LHCN-M2 (cell line): ENCODE results near the gene ERC2. TPM values are rescaled to one million over a fixed set of nuclear protein-coding genes. Genes with fewer than 3 reads are reported as not detected.
A peak's percentile ranks its signal among the peaks of the same experiment; 100 is the strongest.

Experiments
- DNase-seq: peaks from one replicate; pipeline ENCODE4 v3.0.0-alpha.2; 2012; ENCODE audit warnings: low read depth
- total RNA-seq: library from RNA; depleted of rRNA; stranded (reverse); fragments of >200 nt; gene quantifications from 2 replicates; pipeline ENCODE4 v1.2.3, GENCODE V29; 2014

Gene ERC2
- total RNA-seq, 1 experiment from 2014 or later: 0.11 TPM

DNA sequence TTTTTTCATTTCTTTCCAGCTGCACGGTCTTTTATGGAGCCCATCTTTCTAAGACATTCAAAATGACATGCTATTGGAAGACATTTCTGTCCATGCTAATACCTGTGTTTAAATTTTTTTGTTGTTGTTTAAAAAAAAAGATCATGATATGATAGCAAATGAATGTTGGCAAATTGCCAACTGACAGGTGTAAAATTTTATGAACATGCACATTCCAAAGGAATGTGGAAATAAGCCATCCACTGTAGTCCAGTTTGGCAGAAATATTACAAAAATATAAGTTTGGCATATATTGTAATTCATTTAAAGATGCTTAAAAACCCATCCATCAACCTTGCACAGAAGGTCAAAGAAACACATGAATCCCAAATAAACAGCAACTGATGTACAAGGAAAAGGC lies 905.6 kb downstream of the ERC2 start:
- no peak for DNase-seq

DNA sequence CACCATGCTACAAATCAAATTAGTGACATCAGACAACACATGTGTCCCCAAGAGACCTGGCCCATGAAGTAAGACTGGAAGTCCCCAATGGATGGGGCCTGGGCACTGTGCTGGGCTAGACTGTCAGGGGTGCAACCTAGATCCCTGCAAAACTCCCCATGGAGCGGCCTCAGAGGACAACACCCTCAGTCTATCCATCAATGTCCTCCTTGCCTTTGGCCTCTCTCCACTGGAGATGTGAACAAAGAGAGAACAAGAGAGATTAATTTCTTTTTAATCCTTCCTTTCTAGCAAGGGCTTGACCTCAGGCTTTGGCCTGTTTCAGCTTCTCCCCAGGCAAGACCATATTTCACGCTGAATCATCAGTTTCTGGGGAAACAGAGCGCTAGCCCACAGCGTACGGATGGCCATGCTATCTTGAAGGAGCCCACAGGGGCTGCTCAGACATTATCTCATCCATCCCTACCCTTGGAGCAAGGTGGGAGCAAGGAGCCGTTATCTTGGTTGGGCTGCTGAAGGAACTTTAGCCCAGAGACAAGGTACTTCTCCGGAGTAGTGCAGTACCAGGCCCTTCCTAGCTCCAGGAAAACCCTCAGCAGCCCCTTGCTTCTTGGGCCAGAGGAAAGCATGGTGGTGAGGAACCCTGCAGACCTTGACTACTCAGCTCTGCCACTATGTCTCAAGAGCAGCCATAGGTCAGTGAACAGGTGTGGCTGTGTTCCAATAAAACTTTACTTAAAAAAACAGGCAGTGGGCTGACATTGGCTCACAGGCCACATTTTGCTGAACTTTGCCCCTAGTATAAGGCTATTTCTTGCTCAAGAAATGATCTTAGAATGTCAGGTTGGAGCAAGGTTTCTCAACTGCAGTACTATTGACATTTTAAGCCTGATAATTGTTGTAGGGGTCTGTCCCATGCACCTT lies 908.5 kb downstream of the ERC2 start:
- DNase-seq: no peak

DNA sequence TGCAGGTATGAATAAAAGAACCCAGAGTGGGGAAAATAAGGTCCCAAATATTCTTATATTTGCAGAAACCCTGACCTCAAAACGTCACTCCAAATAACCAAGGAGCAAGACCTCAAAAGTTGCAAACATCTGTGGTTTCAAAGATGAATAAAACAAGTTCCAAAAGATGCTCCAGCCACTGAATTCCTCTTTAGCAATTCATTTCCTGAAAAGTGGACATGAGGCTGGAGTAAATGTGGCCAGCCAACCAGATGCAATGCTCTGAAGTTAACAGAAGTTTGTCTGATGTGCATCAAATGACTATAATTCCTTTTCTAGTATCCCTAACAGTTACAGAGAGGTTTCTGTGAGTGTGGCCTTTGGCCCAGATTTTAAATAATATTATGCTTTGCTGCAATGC lies 910.0 kb downstream of the ERC2 start:
- peak; percentile 7 for DNase-seq

DNA sequence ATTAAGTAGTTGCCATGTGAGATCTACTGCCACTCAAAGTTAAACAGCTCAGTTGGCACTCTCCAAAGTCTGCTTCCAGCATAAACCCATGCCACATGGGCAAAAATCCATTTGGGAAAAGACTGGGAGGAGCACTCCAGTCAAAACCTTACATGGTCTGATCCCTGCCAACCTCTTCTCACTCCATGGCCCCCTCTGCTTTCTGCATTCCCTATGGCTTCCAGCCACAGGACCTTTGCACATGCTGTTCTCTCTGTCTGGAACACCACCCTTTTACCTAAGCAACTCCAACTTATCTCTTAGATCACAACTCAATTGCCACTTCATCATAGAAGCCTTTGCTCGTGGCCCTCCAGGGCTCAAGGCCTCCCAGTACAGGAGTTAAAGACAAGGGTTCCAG lies 910.7 kb downstream of the ERC2 start:
- DNase-seq: no peak

DNA sequence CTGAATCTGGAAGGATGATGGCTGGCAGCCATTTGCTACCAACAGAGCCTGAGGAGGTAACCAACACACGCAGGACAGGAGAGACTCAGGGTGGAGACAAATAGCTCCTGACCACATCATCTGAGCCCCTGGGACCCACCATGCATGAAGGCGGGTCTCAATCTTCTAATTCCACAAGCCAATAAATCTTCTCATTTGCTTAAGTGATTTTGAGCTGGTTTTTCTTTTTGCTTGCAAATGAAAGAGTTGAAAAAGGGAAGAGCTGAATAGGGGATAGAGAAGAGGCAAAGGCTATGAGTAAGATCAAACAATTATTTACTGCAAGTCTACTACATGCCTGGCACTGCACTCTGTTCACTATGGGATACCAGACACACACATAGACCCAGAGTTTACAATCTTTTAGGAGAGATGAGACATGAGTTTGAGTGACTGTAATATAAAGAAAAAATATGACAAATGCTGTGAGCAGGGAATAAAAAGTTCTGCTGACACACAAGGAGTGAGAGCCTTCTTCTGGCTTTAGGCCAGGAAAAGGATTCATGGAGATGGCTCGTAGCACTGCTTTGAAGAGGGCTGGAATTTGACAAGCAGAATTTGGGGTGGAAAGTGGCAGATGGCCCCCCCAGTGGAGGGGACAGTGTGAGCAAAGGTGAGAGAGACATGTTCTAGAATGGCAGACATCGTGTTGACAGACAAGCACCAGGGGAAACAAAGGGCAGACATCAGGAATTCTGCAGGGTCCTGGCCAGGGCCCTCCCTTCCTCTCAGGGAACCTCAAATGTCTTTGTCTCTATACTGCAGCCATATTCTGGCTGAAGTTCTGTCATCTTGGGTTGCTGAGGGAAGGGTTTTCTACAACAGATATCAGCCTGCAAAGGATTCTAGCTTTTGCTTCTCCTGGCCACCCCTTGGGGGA lies 911.4 kb downstream of the ERC2 start:
- peak; percentile 15 for DNase-seq

DNA sequence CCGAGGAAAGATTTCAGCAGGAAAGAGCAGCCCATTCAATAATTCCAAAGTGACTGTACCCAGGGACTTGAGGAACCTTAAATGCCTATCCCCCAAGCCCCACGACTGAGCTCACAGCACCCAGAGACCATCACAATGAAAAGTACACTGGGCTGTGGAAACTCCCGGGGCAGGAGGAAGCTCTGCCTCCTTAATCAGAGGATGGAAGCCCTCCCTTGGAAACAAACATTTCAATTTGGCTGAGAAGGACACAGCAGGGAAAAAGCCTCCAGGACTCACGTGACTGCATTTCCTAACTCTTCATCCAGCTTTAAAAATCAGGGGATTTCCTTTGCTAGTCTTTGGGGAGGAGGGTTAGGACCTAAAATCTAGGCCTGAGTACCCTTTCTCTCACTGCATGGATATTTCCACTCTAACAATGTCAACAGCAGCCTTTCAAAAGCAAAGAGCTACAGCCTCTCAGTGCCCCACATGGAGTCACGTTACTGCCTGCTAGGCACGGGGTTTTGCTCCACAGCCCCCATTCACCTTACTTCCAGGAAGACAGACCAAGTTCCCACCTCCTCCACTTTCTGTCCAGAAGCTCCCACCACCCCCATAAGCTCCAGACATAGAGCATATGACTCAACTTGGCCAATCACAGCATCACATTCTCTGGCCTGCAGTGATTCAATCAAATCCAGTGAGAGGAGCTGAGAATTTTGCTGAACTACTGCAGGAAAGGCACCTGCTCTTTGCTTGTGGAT lies 912.2 kb downstream of the ERC2 start:
- no peak for DNase-seq

DNA sequence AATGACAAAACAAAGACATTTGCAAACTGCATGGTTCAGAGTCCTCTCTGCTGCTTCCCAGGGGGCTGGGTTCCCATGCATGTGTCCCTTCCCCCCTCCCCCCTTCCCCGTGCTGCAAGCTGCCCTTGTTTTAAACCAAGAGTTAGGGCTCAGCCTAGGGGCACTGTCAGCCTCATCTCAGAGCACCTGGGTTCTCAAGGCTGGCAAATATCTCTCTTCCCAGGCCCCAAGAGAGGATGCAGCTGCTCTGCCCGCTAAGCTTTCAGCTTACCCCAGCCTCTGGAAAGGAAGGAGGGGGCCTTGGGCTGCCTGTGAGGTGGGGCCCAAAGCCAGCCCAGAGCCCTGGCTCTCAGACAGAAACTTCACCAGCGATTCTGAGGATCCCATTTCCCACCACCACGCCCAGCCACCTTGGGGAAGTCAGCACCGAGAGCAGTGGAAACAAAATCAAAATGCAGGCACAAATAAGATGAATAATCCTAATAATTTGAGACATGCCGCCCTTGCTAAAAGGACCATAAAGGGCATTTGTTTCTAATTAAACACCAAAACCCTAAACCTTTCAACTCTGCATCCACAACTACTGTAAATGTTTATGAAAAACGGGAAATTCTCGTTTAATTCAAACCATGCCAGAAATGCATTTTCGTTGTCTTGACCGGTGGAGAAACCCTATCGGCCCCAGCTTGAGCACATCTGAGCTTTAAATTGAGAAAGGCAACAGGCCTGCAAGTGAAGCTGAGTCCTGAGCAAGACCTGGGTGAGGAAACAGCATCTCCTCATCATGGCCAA lies 913.4 kb downstream of the ERC2 start:
- no peak for DNase-seq

DNA sequence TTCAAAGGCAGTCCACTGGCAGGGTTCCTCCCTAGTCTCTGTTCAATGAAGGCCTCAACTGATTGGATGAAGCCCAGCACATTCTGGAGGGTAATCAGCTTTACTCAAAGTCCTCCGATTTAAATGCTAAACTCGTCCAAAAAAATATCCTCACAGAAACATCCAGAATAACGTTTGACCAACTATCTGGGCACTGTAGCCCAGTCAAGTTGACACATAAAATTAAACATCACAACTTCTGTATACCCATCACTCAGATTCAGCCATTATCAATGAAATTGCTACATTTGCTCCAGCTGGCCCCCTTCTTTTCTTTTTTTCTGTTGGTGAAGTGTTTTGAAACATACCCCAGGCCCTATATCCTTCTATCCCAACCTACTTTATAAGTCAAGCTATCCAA lies 916.6 kb downstream of the ERC2 start:
- no peak for DNase-seq

DNA sequence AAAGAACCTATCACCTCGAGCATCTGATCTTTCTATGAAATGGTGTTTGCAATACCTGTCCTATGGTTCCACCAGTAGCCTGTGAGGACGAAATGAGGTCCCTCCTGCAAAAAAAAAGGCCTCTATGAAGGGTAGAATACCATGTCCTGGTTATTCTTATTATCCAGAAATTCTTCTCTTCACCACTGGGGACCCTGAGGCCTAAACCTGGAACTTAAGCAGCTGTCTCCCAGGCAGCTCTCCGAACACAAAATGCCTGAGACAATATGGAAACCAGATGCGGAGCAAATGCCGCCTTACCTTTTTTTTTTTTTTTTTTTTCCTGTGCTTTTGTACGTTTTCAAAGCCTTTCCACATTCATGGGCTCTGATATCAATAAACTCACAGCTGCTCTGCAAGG lies 919.1 kb downstream of the ERC2 start:
- DNase-seq: peak; percentile 34

DNA sequence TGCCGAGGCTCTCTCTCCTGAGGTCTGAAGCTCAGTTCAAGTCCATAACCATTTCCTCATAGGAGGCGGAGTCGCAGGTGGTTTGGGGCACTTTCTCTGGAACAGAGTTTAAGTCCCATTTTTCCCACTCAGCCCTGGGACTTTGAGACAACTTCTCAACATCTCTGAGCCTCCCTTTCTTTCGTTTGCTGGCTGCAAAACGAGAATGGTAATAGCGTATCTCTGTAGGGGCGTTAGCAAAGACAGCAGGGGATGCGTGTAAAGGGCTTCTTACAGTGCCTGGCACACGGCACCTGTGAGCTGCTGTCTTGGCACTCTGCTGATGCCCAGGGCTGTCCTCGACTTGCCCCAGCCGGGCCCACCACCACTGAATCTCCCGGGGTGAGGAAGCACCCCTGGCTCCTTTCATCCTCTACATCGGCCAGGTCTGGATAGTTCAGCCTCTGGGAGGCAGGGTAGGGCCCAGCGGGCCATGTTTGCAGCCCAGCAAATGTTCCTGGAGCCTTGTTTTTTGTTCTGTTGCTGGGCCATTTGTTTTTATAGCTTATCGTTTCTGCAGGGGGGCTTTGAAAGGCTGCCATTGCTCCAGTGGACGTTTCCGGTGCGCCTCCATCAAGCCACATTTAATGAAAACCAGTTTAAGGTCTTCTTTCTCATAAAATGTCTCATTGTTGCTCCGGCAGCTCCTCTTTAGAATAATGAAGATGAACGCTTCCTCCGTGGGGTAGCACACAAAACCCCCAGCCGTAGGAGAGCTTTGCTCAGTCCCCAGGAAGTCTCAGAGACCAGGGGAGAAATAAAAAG lies 921.2 kb downstream of the ERC2 start:
- DNase-seq: no peak

DNA sequence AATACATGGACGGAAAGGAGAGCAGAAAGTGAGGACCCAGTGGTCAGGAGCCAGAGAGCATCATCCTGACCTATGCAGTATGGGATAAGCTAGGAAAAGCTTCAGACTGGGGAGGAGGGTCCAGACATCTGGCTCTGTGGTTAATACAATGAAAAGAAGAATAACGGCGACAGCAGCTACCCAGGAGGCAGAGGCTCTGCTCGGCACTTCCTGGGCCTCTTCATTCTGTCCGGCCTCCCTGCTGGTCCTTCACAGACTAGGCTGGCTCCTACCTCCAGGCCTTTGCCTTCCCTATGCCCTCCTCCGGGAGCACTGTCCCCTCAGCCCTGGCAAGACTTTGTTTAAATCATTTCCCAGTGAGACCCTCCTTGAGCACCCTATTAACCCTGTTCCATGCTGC lies 922.3 kb downstream of the ERC2 start:
- no peak for DNase-seq

DNA sequence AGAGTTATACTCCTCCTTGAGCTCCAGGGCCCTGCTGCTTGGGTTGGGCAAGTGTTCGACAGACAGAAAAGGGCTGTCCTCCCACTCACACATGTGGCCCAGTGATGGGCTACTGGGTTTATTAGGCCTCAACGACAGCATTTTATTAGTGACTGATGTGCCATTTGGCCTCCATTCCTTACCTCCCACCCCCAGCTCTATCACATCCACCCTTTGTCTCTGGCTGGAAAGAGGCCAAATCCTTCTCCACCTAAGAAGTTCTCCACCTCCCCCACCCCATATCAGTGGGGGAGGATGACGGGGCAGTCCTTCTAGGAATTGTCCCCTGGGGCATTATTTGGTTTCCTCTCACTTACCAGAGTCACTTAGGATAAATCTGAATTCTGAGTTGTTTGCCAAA lies 924.0 kb downstream of the ERC2 start:
- no peak for DNase-seq

DNA sequence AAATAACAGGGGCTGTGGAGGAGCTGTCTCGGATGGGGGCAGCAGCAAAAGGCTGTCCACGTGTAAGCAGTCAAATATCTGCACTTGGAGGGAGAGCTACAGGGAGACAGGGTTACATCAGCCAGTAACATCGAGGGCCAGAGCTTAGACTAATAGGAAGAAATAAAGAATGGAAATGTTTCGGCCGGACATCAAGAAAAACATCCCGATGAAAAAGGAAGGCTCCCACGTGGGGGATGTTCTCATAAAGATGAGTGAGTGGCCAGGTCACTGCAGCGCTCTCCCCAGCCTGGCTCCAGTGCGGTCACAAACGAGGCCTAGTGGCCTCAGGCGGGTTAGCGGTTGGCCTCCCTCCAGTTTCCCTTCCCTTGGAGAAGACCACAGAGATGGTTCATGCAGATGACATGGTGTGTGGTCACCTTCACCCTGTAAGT lies 925.1 kb downstream of the ERC2 start:
- DNase-seq: no peak

DNA sequence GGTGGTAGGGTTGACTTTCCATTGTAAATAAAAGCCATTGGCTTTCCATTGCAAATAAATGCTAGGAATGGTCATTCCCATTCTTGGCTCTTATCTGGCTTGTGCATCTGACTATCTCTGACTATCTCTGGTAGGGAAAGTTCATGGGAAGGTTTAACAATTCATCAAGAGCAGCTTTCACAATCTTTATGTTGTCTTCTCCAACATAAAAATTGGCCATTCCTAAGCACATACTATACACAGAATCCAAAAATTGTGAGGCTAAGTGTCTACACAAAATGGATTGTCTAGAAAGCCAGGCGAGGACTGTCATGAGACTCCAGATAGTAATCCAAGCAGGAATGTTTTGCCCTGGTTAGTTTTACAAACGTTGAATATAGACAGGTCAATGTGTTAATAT lies 926.8 kb downstream of the ERC2 start:
- no peak for DNase-seq

DNA sequence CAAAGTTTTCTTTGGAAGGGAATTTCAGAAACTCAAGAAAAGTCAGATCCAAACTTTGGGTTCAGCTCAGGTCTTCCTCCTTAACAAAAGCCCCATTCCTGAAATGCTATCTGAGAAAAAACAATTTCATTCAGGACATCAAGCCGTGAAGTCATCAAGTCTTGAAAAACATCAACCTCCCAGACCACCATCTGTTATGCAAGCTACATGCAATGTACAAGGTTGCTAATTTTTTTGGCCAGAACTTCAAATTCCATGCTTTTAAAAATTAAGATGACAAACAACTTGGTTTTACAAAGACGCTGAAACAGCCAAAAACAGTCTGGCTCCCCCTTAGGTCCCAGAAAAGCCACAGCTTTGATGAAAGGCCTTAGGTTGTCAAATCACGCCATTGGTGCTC lies 927.3 kb downstream of the ERC2 start:
- DNase-seq: no peak

DNA sequence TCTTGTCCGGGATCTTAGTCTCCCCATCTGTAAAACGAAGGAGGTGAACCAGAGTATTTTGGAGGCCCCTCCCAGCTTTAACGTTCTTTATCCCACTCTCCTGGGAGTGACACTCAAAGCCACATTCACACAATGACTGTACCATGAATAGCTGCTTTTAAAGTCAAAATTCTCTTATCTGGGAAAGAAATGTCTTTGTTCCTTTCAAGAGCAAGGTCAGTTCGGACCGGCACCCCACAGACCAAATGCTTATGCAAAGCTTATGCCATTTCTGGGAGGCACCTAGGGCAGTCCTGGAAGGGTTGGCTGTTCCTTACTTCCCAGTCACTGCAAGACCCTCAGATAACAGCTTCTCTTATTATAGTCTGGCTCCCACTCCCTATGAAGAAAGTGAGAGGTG lies 927.7 kb downstream of the ERC2 start:
- no peak for DNase-seq

DNA sequence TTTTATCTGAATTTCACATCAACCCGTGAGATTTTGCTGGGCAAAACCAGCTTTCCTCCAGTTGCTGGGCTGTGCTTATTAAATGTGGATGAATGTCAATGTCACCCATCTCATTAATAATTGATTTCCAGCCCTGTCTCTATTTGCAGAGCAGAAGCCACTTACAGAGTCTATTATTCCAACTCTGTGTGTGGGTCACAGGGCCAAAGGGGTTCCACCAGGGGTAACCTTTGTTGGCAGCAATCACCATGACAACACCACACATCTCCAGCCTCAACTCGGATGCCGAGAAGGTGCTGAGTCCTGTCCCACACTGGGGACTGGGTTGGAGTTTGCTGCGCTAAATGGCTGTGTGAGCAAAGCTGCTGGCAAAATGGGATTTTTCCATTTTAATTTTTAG lies 930.1 kb downstream of the ERC2 start:
- DNase-seq: no peak

DNA sequence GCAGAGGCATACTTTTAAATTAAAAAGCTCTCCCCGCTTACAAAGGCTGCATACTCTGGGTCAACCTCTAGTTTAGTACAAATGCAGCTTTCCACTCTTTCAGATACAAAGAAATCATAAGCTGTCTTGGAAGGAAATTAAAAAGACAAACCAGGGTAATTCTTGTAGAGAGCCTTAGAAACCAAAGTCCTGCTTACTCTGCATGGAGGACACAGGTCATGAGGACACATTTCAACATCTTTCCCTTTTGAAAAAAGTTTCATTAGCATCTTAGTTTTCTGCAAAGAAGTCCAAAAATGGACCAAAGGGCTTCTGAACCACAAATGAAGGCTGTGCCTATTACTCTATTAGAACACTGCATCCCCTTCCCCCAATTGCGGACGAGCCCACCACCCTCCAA lies 930.7 kb downstream of the ERC2 start:
- no peak for DNase-seq

DNA sequence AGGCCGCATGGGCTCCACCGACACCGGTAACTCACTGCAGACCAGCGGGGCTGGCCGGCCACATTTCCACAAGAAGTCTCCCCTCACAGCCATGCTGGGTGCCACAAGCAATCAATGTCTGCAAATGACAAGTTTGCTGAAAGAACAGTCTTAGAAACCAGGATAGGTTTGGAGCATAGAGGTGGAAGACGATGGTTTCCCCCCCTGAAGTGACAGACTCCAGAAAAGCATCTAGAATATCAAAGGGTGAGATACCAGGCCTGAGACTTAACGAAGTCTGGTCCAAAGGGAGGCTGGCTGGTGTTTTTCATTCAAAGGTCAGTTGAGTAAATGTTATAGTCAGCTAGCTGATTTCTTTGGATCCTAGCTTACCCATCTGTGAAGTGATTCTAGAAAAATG lies 931.1 kb downstream of the ERC2 start:
- DNase-seq: no peak

DNA sequence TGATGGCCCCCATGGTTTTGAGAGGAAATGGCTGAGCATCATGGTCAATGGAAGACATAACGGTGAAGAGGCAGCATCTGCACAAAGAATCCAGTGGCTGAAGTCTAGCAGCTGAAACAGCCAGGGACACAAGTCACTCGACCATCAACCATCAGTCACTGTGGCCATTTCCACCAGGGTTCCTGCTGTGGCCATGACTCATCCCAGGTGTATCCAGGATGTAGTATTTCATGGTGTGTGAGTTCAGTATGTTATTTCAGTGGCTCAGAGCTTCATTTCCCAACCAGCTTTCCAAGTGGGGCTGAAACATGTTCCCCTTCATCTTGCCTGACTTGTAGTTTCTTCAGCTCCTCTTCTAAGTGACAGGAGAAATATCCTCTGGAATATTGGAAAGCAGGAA lies 933.4 kb downstream of the ERC2 start:
- DNase-seq: no peak
